NOMO-1 treated with dmso at 0.1 percent for 144 hours (cell line): ENCODE data around the gene USP30.
A peak's percentile ranks its signal among the peaks of the same experiment; 100 is the strongest.
"Not testable (repeated sequence)": the region's sequence is repeated elsewhere in the genome, so short reads cannot be mapped to it uniquely, and the experiment has no call there.

Source experiments
- DNase-seq: peaks from one replicate; lab custom pipeline; 2025; ENCODE audit not compliant: unreplicated experiment; lab: John Stamatoyannopoulos, UW

The USP30 gene

DNA sequence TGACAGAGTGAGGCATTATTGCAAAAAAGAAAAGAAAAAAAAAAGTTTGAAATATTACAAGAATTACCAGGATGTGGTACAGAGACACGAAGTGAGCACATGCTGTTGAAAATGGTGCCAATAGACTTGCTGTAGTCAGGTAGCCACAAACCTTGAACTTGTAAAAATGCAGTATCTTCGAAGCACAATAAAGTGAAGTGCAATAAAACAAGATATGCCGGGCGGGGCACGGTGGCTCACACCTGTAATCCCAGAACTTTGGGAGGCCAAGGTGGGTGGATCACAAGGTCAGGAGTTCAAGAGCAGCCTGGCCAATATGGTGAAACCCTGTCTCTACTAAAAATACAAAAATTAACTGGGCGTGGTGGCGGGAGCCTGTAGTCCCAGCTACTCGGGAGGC lies 2.6 kb upstream of the USP30 start:
- DNase-seq = not testable (repeated sequence)

GRCh38 chr12:109052097-109052413 lies 321 bp upstream of the USP30 start:
- no peak for DNase-seq

- peak; percentile 6 for DNase-seq
These were observed 1.2 kb downstream of the USP30 start for GRCh38 chr12:109053382-109054123.

DNA sequence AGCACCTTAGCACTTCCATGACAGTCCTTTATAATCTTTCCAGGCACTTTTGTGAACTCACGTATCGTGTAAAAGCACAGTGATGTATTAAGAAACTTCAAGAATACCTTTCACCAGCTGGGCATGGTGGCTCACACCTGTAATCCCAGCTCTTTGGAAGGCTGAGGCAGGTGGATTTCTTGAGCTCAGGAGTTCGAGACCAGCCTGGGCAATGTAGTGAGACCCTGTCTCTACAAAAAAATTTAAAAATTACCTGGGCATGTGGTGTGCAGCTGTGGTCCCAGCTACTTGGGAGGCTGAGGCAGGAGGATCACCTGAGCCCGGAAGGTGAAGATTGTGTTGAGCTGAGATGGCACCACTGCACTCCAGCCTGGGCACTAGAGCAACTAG lies 1.7 kb downstream of the USP30 start:
- DNase-seq = not testable (repeated sequence)

DNA sequence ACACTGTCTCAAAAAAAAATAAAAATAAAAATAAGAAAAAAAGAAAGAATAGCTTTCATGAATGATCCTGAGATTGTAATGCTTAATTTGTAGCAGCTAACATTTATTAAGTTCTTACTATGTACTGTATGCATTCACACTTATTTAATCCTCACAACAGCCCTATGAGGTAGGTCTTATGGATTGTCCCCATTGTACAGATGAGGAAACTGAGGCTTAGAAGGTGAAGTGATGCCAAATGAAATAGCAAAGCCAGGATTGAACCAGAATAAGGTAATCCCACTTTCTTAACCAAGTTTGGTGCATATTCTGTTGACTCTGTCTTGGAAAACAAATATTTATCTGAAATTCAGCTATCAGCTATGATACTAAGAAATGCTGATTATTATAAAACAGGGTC lies 2.1 kb downstream of the USP30 start:
- DNase-seq = no peak

GRCh38 chr12:109056891-109057290 lies 4.5 kb downstream of the USP30 start:
- no peak for DNase-seq

- DNase-seq = no peak
These were observed 5.0 kb downstream of the USP30 start for GRCh38 chr12:109057376-109057775.

DNA sequence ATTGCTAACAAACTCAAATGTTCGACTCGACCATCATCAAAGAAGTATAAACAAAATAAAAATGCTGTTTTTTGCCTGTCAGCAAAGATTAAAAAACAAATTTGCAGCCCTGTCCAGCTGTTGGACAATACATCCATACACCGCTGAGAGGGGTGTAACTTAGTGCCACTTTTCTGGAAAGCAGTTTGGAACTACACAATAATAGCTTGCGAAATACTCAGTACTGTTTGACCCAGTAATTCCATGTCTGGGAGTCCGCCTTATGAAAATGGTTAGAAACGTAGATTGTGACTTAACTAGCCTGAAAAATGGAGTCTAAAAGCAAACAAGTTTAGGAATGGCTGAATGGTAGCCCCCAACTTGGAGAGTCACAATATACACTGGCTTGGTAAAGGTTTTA lies 6.4 kb downstream of the USP30 start:
- no peak for DNase-seq

- DNase-seq = no peak
These were observed 11.8 kb downstream of the USP30 start for GRCh38 chr12:109064143-109064542.

GRCh38 chr12:109065154-109065852 lies 12.9 kb downstream of the USP30 start:
- no peak for DNase-seq

- DNase-seq = no peak
These were observed 13.4 kb downstream of the USP30 start for GRCh38 chr12:109065853-109066193.

DNA sequence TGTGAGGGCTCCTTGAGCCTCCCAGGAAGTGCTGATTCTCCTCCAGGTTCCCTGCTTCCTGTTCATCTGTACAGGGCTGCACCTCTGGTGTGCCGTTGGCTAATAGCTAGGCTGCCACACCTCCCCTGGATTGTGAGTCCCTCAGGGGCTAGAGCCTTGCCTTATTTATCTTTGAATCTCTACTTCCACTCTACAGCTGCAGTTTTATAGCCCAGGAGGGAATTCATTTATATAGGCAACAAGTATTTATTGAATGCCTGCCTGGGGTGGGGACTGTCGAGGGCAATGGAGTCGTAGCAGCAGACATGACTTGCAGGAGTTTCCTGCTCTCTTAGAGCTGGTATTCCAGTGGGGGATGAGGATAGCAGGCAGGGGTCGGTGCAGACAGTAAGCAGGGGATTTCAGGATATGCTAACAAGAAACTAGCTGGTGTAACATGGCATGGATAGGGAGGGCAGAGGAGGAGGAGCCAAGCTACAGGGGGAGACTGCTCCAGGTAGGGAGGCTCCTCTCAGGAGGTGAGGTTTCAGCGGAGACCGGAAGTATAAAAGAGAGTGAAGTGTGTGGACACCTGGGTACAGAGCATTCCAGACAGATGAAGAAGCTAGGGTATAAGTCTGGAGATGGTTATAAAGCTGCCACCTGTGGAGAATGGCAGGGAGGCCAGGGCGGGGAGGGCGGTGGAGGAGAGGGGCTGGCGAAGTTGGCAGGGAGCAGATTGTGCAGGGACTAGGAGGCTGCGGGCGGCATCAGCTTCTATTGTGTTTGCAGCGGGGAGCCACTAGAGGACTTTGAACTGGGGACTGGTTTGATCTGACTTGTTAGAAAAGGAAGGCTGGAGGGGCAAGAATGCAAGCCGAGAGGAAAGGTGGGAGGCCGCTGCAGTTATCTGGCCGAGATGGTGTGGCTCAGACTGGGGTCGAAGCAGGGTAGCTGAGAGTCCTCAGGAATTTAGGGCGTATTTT lies 17.2 kb downstream of the USP30 start:
- no peak for DNase-seq

DNA sequence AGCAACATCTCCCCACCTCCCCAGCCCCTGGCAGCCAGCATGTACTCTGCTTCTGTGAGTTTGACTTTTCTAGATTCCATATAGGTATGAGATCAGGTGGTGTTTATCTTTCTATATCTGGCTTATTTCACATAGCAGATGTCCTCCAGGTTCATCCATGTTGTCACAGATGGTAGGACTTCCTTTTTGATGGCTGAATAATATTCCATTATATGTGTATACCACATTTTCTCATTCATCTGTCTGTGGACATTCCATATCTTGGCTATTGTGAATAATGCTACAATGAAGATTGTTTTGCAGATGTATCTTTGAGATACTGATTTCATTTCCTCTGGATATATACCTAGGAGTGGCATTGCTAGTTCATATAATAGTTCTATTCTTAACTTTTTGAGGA lies 22.5 kb downstream of the USP30 start:
- DNase-seq = no peak

DNA sequence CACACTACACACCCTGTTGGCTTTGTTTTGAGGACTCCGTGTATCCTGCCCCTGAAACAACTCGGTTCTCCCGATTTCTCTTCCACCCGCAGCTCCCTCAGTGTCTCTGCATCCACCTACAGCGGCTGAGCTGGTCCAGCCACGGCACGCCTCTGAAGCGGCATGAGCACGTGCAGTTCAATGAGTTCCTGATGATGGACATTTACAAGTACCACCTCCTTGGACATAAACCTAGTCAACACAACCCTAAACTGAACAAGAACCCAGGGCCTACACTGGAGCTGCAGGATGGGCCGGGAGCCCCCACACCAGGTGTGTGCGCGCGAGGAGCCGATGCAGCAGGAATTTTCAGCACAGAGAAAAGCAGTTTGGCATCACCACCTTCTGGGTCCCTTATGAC lies 30.4 kb downstream of the USP30 start:
- no peak for DNase-seq

- no peak for DNase-seq
These were observed 32.0 kb downstream of the USP30 start for GRCh38 chr12:109084425-109084824.

DNA sequence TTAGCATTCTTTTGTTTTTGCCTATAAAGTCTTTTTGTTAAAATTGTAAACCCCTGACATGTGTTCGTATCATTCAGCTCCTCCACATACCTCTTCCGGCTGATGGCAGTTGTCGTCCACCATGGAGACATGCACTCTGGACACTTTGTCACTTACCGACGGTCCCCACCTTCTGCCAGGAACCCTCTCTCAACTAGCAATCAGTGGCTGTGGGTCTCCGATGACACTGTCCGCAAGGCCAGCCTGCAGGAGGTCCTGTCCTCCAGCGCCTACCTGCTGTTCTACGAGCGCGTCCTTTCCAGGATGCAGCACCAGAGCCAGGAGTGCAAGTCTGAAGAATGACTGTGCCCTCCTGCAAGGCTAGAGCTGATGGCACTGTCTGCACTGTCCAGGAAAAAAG lies 33.2 kb downstream of the USP30 start:
- no peak for DNase-seq

GRCh38 chr12:109087250-109087649 lies 34.9 kb downstream of the USP30 start:
- no peak for DNase-seq

DNA sequence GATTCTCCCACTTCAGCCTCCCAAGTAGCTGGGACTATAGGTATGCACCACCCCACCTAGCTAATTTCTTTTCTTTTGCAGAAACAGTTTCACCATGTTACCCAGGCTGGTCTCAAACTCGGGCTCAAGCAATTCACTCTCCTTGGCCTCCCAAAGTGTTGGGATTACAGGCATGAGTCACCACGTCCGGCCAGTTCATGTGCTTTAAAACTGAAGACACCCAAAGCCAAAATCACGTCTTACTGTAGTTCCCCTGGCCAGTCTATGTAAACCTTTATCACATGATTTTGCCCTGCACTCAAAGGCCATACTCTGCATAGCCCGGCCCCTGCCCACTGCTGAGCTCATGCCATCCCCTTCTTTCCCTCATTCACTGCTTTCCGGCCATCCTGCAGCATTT lies 36.4 kb downstream of the USP30 start:
- no peak for DNase-seq

DNA sequence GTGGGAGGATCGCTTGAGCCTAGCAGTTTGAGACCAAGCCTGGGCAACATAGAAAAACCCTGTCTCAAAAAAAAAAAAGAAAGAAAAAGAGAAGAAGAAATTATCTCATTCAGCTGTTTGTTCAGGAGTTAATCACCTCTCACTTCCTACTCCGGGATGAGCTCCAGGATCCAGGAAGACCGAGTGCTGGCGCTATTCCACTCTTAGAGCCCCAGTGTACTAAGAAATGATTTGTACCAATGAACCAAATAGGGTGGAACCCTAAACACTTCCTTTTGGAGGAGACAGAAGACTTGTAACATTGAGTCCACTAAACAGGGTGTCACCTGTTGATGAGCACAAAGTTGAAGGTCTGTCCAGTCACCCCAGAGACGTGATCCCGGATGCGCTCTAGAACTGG lies 37.3 kb downstream of the USP30 start:
- DNase-seq = no peak

- no peak for DNase-seq
These were observed 40.2 kb downstream of the USP30 start for GRCh38 chr12:109092497-109093021.

DNA sequence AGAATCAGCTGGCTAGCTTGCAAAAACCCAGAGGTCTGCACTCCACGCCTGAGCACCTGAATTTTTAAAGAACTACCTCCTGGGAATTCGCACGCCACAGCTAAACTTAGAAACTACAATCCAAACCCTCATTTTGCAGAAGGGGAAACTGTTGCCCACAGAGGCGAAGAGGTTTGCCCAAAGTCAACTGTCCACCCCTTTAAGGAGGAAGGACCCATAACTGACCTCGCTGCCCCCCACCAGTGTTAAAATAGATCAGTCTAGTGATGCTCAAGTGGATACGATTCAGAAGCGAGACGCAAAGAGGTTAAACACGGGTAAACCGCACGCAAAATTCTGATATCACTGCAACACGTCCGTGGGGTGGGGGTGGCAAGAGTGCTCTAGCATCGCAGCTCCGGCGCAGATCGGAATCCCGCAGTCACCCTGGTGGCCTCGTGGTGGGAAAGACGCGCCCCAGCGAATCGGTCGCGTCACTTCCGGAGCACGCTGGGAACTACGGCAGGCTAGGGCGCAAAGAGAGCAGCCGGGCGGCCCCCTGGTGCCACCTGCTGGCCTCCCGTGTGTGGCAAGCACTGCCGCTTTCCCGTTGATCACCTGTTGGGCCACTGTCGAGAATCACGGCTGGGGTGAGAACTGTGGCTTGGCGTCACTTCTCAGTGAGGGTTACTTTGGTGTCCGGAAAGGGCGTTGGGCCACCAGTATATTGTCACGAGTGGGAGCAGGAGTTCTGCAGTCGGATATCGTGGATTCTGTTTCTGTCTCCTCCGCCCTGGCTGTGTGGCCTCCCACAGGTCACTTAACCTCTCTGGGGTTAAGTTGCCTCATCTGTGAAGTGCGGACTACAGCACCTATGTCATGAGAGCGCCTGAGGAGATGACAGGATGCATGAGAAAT lies 40.9 kb downstream of the USP30 start, which contains the start of gene ALKBH2:
ALKBH2 (minus strand) TSS at position 451 of the 897 bp plus-strand sequence. CDS start 686 bp downstream, outside the sequence.
- DNase-seq = peak; percentile 84
